UCSD-AML1 (cell line): ENCODE results near the gene ASH1L.
"Not testable (repeated sequence)": the region's sequence is repeated elsewhere in the genome, so short reads cannot be mapped to it uniquely, and the experiment has no call there.

Source experiments
- DNase-seq: peaks from one replicate; lab custom pipeline; 2025; ENCODE audit not compliant: unreplicated experiment; lab: John Stamatoyannopoulos, UW

The ASH1L gene

DNA sequence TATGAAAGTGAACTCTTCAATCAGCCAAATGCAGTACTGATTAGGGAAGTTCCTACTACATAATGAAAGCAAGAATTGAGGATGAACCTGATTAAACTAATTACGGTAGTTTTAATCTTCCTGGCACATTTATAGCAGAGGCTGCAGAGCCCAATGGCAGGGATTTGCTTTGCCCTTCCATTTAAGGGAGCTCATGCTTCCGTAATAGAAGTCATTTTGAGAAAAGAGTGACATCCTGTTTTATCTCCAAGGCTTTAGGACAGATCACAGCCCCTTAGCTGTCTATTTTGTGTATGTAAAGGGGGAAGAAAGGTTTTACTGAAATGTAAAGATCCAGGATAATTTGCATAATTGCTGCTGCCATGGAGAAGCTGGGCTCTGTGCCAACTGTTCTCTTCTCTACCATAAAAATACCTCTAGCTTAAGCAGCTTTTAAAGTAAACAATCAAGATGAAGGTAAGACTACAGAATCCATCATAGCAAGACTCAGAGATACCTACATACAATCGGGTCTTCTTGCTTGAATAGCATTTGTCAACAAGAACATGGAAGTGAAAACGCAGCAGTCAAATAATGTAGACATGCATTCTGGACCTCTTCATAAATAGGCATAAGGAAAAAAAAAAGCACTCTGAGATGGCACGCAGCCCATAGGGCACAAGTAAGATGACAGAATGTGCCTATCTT lies 62.5 kb downstream of the ASH1L start:
- no peak for DNase-seq

DNA sequence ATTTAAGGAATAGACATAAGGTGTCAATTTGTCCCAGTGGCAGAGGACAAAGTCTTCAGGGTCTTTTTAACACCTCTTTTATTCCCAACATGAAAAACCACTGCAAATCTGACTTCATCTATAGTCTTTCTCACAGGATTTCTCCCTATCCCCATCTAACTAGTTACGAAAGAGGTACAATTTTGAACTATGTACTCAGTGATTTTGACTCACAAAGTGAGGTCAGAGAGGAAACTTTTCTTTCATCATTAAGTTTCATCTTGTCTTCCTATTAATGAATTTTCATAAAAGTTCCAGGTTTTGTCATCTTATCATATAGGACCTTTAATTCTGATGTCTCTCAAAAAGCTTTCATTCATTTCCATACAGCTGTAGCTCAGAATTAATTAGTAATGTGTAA lies 63.3 kb downstream of the ASH1L start:
- DNase-seq = no peak

DNA sequence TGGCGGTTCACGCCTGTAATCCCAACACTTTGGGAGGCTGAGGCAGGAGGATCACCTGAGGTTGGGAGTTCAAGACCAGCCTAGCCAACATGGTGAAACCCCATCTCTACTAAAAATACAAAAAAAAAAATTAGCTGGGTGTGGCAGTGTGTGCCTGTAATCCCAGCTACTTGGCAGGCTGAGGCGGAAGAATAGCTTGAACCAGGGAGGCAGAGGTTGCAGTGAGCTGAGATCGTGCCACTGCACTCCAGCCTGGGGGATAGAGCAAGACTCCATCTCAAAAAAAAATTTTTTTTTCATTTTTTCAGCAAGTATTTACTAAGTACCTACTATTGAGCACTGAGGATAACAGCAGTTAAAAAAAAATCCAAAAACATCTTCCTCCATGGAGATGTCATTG lies 69.0 kb downstream of the ASH1L start:
- DNase-seq = not testable (repeated sequence)

DNA sequence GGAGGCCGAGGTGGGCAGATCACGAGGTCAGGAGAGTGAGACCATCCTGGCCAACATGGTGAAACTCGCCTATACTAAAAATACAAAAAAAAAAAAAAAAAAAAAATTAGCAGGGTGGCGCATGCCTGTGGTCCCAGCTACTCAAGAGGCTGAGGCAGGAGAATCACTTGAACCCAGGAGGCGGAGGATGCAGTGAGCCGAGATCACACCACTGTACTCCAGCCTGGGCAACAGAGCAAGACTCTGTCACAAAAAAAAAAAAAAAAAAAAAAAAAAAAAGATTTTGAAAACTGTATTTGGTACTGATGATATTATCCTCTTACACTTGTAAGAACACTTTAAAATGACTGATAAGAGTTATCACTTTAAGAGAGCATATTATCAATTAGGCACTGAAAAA lies 74.2 kb downstream of the ASH1L start:
- DNase-seq = not testable (repeated sequence)

DNA sequence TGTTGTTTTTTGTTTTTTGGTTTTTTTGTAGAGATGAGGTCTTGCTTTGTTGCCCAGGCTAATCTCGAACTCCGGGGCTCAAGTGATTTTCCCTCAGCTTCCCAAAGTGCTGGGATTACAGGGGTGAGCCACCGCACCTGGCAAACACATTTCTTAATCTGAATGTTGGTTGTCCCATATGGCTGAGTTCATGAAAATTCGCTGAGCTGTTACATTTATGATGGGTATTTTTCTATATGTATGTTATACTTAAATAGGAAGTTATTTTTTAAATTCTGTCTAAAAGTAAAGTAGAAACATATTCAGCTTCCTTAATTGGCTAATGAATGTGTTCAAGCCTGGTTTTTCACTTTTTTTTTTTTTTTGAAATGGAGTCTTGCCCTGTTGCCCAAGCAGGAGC lies 75.1 kb downstream of the ASH1L start:
- no peak for DNase-seq

DNA sequence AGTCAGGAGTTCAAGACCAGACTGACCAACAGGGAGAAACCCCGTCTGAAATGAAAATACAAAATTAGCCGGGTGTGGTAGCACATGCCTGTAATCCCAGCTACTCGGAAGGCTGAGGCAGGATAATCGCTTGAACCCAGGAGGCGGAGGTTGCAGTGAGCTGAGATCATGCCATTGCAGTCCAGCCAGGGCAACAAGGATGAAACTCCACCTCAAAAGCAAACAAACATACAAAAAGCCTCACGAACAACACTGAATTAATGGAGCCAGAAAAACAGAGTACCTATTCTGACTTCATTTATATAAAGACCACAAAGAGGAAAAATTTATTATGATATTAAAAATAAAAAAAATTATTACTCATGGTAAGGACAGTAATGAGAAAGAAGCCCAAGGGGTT lies 75.7 kb downstream of the ASH1L start:
- DNase-seq = not testable (repeated sequence)

DNA sequence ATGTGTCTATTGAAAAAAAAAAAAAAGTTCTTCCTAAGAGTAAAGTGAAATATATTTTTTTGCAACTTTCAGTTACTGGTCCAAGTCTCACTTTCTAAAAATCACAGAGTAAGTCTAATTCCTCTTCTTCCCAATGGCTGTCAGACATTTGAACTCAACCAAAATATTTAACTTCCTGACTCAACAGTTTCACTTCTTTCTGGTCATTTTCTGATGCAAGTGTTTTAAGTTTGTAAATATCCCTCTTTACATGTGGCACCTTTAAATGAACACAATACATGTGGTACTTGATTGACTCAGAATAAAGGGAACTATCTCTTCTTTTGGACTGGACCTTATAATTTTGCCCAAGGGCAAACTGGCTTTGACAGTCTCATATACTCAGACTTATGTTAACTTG lies 76.7 kb downstream of the ASH1L start:
- DNase-seq = no peak

DNA sequence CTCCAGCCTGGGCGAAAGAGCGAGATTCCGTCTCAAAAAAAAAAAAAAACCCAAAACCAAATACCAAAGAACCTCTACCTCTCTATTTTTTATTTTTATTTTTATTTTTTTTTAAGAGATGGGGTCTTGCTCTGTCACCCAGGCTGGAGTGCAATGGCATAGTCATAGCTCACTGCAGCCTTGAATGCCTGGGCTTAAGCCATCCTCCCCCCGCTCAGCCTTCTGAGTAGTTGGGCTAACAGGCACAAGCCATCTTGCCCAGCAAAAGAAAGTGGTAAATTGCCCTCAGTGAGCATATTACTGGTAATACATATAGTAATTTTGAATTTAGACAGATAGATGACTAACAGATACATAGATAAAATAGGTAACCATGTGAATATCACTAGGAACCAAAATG lies 77.4 kb downstream of the ASH1L start:
- DNase-seq = no peak

DNA sequence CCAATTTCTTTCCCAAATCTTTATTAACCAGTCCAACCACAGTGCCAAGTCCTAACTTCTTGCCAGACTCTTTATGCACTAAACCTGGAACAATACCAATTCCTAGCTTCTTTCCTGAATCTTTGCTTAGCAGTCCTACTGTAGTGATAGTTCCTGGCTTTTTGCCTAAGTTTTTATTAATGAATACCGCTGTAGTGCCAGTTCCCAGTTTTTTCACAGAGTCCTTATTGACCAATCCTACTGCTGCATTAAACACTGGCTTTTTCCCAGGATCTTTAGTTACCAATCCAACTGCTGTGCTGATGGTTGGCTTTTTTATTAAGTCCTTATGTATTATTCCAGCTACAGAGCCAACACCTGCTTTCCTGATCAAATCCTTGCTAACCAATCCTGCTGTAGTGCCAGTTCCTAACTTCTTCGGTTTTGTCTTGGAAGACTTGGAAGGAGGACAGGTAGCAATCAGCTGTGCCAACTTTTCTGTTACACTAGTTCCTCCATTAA lies 80.8 kb downstream of the ASH1L start:
- DNase-seq = no peak

DNA sequence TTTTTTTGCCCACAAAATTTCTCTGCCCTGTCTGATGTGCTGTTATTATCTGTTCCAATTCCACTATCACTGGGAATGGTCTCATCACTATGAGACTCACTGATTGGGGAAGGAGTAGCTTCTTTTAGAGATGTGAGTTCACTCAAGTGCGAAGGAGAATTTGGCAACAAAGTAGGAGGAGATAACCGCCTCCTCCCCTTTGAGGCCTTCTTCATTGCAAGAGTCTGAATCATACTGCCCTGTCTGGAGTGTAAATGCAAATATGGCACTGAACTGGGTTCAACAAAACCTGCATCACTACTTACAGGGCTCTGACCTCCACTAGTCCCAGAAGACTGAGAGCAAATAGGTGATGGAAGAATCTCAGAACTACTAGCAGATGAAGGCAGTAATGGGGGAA lies 83.4 kb downstream of the ASH1L start:
- no peak for DNase-seq

DNA sequence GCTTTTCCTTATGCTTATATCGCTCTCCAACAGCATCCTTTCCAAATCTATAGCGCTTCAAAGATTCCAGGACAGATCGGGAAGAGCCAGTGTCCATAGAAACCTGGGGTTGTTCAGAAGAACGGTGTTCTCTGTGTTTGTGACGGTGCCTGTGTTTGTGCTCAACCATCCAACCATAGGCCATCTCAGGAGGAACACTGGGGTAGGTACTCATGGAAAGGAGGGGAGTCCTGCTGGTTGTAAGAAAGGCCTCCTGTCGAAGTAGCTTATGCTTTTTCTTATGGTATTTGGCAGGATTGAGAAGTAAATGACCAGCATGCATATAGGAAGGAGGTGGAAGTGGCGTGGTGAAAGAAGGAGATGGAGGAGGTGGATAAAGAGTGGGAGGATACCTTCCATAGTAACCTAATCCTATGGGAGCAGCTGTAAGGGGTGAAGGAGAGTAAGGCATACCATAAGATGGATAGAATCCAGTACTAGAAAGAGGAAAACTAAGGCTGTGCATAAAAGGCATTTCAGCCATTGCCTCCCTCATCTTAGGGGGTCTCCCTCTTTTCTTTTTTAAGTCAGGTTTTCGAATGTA lies 84.2 kb downstream of the ASH1L start:
- no peak for DNase-seq

DNA sequence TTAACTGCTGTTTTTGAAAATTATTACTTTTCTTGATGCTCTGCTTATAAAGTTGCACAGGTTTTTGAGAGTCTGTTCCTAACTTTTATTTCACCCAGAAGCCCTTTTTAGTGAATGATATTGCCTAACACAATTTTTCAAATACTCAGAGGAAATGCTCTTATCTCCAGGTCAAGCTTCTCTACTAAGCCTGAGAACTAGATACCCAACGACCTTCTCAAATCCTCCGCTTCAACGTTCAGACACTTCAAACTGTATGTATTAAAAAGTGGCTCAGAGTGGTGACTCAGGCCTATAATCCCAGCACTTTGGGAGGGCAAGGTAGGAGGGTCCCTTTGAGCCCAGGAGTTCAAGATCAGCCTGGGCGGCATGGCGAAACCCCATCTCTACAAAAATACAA lies 88.5 kb downstream of the ASH1L start:
- no peak for DNase-seq

DNA sequence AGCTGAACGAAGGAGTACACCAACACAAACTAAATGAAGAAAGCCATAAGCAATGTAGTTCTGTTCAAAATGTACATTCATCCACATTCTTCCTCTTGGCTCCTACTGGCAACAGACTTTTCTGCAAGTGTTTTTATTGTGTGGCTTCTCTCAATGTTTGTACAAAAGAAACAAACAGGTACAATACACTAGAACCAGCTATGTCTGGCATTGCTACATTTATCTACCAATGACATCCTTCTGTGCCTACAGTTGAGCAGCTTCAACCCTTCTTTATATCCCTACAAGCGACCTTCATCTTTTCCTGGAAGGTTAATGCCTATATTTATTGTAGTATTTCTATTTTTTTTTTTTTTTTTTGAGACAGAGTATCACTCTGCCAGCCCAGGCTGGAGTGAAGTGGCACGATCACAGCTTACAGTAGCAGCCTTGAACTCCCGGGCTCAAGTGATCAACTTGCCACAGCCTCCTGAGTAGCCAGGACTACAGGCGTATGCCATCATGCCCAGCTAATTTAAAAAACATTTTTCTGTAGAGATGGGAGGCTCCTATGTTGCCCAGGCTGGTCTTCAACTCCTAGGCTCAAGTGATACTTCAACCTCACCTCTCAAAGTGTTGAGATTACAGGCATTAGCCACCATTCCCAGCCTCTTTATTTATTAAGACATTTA lies 89.3 kb downstream of the ASH1L start:
- DNase-seq = no peak

DNA sequence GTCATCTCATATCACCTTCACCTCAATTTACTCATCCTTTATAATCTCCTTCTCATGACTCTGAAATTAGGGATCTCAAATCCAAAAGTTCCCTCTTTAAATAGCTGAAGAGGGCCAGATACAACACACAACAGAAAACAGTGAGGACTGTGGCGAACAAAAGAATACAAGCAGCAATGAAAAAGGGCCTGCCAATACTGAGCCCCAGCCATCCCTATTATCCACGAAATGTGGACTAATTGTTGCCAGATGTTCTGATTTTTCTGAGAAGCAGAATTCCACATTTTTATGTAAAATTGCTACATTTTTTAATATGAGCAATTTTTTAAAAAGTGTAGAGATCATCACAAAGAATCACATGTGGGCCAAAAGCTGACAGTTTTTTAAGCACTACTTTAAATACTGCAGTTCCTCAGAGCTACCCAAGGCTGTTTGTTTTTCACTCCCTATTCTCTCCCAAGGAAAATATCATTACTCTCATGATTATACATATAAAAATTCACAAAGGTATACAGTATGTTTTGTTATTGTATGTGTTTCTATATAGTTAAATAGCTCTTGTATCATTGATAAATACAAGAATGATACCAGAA lies 90.0 kb downstream of the ASH1L start:
- DNase-seq = no peak

DNA sequence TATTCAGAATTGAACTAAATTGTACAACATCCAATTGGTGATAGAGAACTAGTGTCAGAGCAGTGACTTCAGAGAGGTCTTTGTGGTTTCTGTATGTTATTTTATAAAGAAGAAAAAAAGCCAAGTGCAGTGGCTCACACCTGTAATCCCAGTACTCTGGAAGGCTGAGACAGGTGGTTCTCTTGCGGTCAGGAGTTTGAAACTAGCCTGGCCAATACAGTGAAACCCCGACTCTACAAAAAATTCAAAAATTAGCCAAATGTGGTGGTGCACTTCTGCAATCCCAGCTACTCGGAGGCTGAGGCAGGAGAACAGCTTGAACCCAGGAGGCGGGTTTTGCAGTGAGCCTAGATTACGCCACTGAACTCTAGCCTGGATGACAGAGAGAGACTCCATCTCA lies 90.7 kb downstream of the ASH1L start:
- DNase-seq = no peak

DNA sequence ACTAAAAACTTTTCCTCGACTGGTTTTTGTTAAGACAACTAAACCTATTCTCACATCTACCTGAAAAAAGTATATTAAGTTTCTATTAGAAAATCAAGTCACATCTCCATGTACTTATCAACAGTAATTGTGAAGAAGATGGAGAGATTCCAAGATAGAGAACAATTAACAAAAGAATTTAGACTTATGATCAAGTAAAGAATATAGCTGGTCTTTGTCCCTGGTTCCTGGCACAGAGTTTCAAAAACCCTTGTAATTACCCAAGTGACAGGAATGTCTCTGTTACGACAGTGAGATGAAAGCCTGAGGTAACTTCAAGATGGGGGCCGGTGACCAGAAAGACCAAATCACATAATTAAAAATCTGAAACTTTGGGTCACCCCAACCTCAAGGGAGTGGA lies 91.6 kb downstream of the ASH1L start:
- DNase-seq = no peak

DNA sequence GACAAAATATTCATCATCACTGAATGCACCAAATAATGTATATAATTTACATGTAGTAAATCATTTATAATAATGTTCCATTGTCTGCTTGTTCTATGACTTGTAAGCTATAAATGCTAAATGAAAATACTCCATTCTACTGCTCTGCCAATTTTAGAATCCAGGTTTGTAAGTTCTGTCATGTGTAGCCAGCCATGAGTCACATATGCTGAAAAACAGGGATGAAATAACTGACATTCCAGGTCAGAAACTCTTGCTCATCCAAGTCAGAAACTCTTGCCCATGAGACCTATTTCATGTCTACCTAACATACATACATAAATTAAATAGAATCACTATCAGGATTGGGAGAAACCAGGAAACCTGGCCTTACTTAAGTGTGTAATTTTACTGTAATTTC lies 95.6 kb downstream of the ASH1L start:
- no peak for DNase-seq

DNA sequence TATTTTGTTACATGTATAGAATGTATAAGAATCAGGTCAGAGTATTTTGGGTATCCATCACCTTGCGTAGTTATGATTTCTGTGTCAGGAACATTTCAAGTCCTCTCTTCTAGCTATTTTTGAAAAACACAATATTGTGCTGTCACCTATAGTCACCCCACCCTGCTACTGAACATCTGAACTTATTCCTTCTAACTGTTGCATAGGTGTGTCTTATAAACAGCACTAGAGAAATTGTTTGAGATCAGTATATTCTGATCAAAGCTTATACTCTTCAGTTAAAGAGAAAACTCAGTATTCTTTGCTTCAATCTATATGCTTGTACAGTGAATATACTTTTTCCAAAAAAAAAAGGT lies 96.0 kb downstream of the ASH1L start:
- no peak for DNase-seq

DNA sequence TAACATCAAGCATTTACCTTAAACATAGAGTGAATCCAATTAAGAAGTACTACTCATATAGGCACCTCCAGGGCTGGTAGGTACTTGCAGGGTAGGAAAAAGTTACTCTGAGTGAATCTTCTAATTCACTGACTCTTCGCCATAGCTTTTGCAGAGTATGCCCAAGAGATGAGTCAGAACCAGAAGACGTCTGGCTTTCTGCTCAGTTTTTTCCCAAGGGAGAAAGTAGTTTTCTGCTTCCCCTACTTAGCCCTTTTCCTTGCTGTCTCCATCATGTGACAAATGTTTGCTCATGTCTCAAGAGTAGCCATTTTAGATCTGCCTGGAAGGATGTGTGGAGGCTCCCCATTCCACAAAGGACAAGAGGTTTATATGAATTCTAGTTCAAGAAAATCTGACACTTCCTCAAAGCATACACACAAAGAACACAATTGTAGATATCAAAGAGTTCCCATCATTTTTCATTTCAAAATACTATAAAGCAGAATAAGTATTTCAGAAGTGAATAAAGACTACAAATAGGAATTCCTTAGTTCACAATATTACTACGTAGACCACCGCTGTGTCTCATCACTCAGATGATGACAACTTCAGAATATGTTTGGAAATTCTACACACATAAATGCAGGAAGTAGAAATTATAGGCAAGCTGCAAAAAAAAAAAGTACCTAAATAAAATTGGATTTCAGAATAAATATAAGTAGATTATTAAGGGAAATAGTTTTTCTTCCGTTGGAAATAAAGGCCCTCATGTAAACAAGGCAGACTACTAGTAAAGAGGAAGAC lies 98.5 kb downstream of the ASH1L start:
- no peak for DNase-seq

DNA sequence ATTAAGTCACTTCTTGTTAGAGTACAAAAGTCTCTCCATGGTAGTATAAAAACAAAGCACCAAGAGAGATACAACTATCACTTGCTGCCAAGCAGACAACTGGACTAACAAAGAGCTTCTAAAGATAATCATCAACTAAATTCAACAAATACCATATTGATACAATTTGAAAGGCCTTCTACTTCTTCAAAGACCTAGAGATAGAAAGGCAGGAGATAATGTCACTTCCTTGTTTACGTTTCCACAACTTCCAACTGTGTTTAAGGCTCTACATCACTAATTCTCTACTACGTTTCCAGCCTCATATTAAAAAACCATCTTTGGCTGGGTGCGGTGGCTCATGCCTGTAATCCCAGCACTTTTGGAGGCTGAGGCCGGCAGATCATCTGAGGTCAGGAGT lies 104.5 kb downstream of the ASH1L start:
- no peak for DNase-seq

DNA sequence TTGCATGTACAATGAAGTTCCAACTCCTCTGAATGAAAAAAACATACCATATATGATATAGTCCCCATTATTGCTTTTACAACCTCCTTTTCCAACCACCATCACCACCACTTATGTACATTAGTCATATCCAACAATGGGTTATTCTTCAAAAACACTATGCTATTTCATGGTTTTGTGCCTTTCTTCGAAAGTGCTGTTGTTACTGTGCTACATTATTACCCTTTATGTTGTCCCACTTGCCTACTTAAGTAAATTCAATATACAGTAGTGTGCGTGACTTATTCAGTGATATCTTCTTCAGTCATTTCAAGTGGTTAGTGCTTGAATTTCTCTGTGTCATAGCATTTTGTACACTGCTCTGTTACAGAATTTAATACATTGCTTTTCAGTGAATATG lies 105.3 kb downstream of the ASH1L start:
- DNase-seq = no peak
